ENCODE results near the gene SLC41A3.

GRCh38 chr3:125958511-125959316 lies 125.2 kb downstream of the SLC41A3 start:
- no peak for TF ChIP-seq CTCF (conservative IDR thresholded peaks at IDR 0.05 in 1 of 2, IDR thresholded peaks at IDR 0.05 in 1 of 2; ENCODE audit: extremely low read depth in 1 of 2, insufficient read depth in 1 of 2, low read depth in 1 of 2, low read length in 2 of 2)
- no peak for TF ChIP-seq EZH2 (IDR thresholded peaks at IDR 0.05; ENCODE audit: borderline replicate concordance, low read length)

Data from mammary epithelial cell (primary cell).